T-helper 2 cell treated with Interferon-gamma antibody and Interleukin-4, amounts not matched to agents 100 ng/mL and 5 ng/mL, for 36 hours (primary cell): ENCODE data around the gene ATP8A2. TPM values are rescaled to one million over a fixed set of nuclear protein-coding genes. Genes with fewer than 3 reads are reported as not detected.
"Not testable (repeated sequence)": the region's sequence is repeated elsewhere in the genome, so short reads cannot be mapped to it uniquely, and the experiment has no call there.

ENCODE experiments used
- intact Hi-C: fragments of 100-400 bp; cut with micrococcal nuclease; formaldehyde crosslinking; loops from one replicate; pipeline ENCODE4 v1.15.1; 2023
- total RNA-seq: library from RNA; stranded (reverse); gene quantifications from 2 replicates; pipeline ENCODE4 v1.2.3, GENCODE V29; 2022

The ATP8A2 gene
- total RNA-seq, 1 donor from 2014 or later, result 0.50 TPM

DNA sequence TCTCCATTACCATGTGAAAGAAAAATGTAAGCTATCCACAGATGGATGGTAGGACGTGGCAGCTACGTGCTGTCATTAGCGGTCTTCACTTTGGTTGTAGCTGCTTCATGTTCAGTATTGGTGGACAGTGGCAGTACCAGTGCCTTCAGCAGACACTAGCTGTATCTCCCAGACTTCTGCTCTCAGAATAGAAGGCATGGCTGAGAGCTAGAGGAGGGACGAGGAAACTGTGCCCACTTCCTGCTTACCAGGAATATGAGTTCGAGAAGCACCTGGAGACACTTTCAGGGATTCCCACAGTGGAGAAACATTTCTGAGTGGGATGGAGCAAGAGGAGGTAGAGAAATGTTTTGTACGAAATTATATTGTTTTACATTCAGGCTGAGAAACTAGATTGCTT lies 686.9 kb downstream of the ATP8A2 start:
- intact Hi-C loops, result loop anchor here (10.0 kb wide), 1 partner anchor 304 kb away; no protein-coding TSS in a partner anchor

DNA sequence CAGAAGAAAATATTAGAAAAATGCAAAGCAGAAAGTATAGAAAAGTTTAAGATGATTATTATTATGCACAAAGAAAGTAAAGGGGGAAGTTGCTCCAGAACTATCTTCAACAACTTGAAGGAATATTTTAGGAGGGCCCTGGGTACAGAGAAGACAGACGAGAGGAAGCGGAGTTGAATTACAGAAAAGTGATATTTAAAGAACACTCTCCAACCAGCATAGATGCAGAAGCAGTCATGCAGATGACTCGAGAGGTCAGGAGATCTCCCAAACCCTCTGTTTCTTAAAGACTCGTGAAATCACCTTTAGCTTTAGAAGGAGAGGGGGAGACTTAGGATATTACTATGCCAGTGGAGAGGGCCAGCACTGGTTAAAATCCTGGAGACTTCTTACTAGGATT lies 688.6 kb downstream of the ATP8A2 start:
- intact Hi-C loops, result no loop called here

DNA sequence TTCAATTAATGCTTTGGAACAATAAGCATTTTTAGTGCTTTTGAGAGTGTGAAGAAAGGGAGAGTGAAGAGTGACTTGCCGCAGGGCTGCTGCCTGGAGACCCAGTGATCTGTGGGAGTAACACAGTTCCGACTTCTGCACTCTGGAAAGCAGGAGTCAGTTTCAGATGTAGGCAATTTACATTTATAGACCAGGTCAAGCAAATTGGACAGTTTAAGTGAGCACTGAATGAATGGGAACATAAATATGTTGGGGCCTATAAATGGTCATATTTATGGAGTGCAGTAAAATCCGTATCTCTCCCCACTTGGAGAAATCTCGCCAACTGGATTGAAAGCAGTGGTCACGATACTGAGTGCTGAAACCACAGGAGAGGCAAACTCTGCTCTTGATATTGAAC lies 689.5 kb downstream of the ATP8A2 start:
- intact Hi-C loops, result no loop called here

DNA sequence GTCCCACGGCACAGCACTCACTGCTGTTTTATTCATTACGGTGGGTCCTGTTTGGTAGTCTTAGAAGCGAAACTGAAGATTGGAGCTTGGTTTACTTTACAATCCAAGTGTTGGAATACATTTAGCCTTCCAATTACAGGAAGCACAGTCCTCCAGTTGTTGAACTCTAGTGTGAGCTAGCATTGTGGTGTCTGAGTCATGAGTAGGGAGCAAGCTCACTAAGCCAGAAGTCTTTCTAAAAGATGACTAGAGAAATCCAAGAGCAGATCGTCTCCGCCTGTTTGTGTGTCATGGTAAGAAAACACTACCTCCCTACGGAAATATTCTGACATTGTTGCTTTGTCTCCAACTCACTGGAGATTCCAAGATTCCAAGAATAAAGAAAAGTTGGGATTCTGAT lies 690.2 kb downstream of the ATP8A2 start:
- intact Hi-C loops, result loop anchor here (2.0 kb wide), 1 partner anchor 233 kb away; no protein-coding TSS in a partner anchor

DNA sequence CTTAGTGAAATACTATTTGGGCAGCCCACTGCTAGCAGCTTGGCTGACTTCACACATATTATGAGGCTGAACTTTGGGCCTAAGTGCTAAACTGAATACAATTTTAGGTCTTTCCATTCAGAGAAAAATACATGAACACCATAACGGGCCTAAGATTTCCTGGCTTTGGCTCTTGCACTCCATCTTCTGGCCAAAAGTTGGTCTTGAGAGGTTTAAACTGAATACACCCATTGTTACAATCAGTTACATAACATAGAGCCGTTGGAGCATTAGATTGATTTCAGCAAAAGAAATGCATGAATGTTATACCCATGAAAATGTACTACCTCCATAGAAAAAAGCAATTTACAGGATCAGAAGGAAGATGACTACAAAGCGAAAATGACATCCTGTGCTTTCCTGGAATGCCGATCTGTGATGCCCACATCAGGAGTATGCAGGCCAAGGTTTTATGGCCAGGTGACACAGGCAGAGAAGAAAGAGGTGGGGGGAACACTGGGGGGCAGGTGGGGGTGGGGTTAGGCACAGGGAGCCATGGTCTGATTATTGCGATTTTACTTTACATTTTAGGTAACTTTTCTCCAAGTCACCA lies 691.2 kb downstream of the ATP8A2 start:
- intact Hi-C loops, result loop anchor here (1.0 to 2.0 kb wide), 2 partner anchors 234 to 489 kb away; no protein-coding TSS in a partner anchor

DNA sequence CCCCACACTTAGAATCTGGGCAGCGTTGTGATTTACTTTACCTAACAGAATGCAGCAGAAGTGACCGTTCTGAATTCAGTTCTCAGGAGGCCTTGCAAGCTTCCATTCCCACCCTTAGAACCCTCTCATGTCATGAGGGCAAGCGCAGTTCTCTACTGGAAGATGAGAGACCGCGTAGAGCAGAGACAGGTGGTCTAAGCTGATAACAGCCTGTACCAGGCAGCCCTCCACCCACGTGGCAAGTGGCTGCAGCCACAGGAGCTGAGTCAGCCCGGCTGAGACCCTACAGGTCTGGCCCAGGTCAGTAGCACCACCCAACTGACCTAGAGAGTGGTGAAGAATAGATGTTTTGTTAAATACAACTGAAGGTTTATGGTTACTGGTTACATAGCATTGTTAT lies 694.7 kb downstream of the ATP8A2 start:
- intact Hi-C loops, result not testable (repeated sequence)

DNA sequence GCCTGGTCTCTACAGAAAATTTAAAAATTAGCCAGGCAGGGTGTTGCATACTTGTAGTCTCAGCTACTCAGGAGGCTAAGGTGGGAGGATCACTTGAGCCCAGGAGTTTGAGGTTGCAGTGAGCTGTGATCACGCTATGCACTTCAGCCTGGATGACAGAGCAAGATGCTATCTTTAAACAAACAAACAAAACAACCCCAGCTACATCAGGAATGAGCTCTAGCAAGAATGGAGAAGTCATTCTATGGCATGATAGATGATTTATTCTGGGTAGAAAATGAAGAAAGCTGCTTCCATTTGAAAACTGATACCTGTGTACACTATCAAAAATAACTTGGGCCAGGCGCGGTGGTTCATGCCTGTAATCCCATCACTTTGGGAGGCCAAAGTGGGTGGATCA lies 695.8 kb downstream of the ATP8A2 start:
- intact Hi-C loops, result no loop called here

DNA sequence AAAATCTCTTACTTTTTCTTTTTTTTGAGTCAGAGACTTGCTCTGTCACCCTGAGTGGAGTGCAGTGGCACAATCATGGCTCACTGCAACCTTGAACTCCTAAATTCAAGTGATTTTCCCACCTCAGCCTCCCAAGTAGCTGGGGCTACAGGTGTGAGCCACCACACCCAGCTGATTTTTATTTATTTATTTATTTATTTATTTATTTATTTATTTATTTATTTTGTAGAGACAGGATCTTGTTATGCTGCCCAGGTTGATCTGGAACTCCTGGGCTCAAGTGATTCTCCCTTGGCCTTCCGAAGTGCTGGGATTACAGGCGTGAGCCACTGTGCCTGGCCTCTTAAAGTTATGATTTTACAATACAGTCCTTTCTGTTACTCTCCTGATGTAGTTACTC lies 696.6 kb downstream of the ATP8A2 start:
- intact Hi-C loops, result not testable (repeated sequence)

DNA sequence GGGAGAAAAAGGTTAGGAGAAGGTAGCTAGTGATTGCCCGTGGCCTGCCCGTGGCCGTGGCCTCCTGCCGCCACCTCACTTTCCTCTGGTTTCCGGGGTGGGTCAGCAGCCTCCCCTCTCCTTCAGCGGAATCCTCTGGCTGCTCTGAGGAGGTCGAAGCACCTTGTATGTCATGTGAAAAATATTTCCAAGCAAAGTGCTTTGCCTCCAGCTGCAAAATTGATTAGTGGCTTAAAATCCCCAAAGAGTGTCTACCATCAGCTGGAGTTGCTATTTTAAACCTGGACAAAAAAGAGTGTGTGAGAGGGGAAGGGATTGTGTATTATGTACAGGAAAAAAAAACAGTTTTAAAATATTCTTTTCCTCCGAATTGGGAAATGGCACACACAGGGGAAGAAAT lies 697.9 kb downstream of the ATP8A2 start:
- intact Hi-C loops, result not testable (repeated sequence)

DNA sequence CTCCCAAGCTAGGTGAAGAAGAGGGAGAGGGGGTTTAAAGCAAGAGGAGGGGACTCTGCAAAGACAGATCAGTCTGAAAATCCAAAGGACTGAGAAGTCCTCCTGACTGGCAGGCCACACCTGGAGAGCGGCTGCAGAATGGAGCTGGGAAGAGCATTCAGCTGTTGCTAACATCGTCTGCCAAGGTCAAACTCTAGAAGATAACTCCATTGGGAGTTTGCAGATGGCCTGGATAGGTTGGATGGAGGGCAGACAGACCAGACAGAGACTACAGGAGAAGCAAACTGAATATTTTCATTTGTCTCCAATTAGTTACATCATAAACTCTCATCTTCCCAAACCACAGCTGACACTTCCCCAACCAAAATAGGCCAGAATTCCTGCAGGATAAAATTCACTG lies 699.9 kb downstream of the ATP8A2 start:
- intact Hi-C loops, result no loop called here

DNA sequence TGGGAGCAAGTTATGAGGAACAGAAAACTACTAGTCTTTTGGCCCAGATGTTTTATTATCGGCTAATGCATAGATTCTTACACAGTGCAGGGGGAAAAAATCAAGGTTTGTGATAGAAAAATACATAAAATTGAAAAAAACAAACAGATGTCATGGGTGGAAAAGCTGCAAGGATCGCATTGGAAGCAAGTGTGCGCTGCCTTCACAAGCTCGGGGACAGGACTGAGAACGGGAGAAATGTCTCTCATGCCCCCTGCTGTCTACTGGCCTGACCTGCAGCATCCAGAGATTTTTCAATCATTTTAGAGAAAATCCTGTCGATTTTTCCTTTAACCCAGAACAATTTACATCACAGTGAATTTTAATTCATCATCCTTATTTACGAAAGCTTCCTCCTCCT lies 700.6 kb downstream of the ATP8A2 start:
- intact Hi-C loops, result not testable (repeated sequence)

DNA sequence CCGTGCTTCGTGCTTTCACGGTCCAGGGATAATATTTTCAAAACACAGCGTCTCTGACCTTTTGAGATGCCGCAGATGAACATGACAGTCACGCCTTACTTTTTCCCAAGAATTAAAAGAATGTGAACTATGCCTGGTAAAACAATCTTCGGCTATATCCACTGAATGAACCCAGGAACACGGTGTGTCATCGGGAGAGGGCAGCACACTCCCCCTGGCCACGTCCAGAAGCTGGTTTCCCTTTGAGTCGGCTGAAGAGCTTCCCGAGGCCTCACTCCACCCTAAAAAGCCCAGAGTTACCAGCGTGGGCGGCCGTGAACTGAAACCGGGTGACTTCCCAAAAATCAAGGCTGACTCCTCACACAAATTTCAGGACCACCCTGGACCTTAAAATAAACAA lies 702.9 kb downstream of the ATP8A2 start:
- intact Hi-C loops, result no loop called here

Other genes starting within 250 kb of the ATP8A2 start
- gene AMER2, start 199.7 kb upstream of the ATP8A2 start, total RNA-seq, result not detected in 2 replicates
- gene MTMR6, start 84.5 kb upstream of the ATP8A2 start, total RNA-seq, result 19.7 and 19.8 TPM in 2 replicates
- gene NUP58, start 70.3 kb upstream of the ATP8A2 start, total RNA-seq, result 87.0 and 89.8 TPM in 2 replicates